GM18519 (cell line): ENCODE results near the gene MECP2.

Experiments
- ATAC-seq: cut with Tn5 transposase; IDR thresholded peaks from one replicate; pipeline ENCODE4 v1.9.1; 2021; ENCODE audit warnings: mild to moderate bottlenecking, moderate library complexity; ENCODE audit not compliant: unreplicated experiment, low FRiP score

The MECP2 gene

DNA sequence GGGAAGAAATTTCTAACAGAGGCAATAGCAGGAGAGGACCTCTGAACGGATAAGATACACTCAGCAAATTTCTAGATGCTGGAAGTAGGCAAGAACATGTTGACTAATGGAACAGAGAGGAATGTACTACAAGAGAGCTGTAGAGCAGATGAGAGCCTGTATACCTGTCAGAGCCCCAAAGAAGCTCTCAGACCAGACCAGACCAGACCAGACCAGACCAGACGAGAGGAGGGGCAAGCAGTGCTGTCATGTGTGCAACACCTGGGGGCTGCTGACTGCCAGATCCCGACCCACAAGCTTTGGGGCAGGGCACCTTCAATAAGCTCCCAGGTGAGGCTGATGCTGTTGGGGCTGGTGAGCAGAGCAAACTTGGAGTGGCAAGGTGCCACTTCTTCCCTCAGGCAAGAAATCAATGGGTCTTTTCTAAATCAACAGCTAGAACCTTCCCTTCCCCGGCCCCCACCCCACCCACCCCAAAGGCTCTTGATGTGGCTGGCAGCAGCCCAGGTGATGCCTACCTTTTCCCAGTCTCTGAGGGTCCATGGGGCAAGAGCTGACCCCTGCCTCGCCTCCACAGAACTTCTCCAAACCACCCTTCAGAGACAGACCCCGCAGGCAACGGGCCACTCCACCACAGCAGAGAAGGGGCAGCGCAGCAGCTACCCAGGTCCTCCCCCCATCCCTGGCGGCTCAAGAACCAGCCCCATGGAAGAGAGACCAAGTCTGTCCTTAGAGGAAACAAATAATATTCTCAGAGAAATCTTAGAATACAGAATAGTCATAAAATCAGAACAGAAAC, 32.7 kb downstream of the MECP2 start:
- ATAC-seq = no peak

- ATAC-seq = no peak
Measured at GRCh38 chrX:154063234-154063633, 34.3 kb downstream of the MECP2 start.

- ATAC-seq = no peak
Measured at GRCh38 chrX:154061801-154062200, 35.7 kb downstream of the MECP2 start.

- ATAC-seq = no peak
Measured at GRCh38 chrX:154059729-154060245, 37.7 kb downstream of the MECP2 start.

DNA sequence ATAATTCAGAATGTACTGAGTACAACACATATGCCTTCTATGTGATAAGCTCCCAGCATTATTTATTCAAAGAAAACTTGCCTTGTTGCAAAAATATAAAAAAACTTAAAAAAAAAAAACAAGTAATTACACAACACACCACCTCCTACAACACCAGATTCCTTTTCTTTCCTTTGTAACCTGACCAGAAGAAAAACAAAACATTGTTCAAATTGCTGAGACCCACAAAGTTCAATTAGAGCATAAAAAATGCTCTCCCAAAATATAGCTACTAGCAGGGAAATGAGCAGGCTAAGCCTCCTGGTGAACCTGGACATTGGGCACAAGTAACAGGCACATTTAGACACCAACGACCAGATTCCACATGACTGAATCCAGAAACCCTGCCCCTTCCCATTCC, 38.3 kb downstream of the MECP2 start:
- no peak for ATAC-seq

- ATAC-seq = no peak
Measured at GRCh38 chrX:154058214-154058997, 39.1 kb downstream of the MECP2 start.

DNA sequence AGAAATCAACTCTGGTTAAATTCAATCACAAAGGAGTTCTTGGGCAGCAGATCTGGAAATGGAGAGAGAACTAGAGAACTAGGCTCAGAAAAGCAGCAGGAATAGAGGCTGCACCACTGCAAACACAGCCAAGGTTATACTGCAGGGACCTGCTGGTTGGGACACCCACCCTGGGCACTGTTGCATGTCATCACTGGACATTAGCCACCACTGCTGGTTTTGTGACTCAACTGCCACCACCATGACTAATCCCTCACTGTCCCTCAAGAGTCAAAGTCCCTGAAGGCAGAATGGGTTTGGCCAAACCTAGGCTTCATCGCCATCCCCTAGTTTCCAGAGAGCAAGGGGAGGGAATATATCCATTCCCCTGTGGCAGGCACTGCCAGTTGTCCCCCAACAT, 39.7 kb downstream of the MECP2 start:
- no peak for ATAC-seq

GRCh38 chrX:154056770-154057241, 40.7 kb downstream of the MECP2 start:
- ATAC-seq = no peak

DNA sequence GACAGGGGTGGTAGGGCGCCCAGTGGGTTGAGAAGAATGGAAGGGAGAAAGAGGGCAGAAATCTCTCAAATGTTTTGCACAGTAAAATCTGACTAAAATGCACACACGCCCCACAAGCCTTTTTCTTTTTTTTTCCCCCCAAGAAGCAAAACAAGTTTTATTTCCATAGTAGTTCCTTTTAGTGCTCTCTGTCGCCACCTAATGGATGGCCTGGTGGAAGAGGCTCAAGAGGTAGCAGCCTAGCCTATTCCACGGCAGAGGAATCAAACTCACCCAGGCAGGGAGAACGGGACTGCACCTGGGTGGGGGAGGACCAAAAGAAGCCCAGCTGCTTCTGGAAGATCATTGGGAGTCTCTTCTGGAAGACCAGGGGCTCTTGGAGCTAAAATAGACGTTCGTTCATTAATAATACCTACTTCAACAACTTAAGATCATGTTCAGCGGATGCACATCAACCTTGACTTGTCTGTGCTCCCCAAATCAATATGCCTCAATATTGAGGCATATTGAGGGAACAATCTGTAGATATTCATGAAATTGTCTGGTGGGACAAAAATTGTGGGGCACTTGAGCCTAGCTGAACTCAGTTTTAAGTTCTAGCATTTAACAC, 46.2 kb downstream of the MECP2 start:
- no peak for ATAC-seq

DNA sequence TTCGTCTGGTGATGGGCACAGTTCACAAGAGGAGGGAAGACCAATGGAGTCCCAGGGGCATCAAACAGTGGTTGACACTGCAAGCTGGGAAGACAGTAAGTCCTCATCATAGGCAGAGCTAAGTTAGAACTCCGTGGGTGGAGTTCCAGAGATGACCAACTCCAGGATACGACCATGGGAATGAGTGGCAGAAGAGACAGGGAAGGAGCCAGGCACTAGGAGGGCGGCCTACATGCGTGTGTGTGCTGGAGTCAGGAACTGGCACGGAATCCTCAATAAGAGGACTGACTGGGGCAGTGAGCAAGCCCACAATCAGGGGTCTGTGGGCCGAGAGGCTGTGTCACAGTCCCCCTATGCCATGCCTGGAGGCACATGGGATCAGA, 47.4 kb downstream of the MECP2 start:
- no peak for ATAC-seq

DNA sequence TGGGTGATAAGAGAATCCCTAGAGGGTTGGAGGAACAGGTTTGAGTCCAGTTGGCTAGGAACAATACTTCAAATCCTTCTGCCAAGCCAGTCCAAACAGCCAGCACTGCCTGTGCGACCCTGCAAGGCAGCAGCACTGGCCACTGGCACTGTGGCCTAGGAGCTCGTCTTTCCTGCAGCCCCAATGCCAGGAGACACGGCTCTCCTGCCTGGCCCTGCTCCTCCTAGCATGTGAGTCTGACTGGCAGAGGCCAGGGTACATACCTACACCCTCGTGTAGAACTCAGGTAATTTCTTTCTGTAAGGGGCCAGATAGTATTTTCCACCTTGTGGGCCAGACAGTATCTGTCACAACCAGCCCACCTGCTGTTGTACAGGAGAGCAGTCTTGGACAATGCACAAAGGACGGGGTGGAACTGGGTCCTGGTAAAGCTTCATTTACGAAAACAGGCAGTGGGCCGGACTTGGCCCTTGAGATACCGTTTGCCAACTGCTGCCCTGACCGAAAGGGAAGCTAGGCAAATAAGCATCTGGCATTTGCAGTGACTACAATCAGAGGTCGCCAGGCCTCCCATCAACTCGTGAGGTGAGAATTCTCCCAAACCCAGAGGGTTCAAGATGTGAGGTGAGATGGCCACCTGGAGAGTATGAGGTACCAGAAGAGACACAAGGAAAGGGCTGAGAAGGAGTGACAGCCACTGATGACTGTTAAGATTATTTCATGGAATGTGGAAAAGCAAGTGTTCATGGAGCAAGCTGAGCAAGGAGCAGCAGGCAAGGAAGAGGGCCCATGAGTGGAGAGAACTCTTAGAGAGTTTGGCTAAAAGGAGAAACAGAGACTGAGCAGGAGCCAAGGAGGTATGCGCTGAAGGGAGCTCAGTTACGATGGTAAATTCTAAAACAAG, 48.1 kb downstream of the MECP2 start:
- no peak for ATAC-seq

DNA sequence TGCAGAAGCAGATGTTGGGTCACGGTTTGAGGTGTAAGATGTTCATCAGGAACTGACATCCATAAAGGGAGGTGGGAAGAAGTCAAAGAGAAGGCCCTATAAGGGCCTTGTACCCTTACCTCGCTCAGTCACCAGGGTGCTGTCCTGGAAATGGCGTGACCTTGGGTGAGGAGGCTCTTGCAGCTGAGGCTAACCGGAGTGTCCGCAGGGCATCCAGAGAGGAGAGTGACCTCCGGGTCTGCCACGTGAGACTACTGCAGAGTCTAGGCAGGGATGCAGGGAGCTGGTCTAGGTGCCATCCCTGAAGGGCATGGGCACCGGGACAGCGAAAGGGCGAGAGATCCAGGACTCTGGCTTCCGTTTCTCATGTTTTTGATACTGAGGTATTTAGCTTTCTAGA, 49.1 kb downstream of the MECP2 start:
- ATAC-seq = no peak

DNA sequence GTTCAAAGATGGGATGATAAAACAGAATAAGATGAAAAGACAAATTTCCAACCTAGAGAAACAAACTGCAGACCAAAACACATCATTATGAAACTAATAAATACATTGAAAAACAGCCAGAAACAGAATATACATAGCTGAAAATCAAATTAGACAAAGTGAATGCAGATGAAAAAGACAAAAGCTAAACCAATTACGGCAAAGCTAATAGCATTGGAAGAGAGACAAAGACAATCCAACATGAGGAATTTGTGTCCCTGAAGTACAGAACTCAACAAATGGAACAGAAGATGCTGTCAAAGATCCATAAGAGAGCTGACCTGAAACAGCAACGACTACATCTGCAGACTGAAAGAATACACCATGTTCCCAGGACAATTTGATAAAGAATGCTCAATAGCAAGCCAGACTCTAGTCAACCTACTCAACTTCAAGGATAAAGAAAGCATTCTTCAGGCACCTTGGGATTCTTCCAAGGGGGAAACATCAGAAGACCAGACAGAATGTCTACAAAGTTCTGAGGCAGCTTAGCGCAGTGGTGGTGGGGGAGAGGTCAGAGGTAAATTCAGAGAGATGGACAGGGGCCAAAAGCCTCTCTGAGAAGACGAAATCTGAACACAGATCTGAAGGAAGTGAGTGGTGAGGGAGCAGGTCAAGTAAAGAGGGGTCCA, 50.4 kb downstream of the MECP2 start:
- ATAC-seq = no peak

DNA sequence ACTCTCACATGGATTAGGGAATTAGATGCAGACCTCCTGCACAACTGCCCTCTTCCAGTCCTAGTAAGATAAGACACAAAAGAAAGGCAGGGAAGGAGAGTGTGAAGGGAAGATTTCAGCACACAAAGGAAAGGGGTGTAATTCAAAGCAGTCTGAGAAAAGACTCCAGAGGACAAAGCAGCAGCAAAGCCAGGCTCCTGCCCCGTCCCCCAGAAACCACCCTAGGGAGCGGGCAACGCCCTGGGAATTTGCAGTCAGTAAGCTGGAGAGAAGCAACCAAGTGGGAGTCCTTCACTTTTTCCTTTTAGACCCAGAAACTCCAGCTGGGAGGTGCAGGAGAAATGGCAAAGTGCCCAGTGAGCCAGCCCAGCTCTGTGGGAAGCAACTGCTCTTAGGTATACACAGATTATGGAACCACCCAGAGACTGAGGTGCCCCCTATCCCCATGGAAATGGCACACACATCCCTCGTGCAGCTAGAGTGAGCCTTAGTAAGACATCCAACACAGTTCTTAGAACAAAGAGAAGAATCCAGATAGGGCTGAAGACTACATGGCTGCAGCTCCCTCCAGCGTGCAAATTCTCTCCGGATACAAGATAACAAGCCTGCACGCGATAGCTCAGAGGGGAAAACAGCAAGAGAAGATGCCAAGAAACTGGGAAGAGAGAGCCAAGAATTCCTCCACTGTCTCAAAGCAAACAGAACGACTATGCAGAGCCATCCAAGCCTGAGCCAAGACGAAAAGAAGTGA, 51.3 kb downstream of the MECP2 start:
- no peak for ATAC-seq

DNA sequence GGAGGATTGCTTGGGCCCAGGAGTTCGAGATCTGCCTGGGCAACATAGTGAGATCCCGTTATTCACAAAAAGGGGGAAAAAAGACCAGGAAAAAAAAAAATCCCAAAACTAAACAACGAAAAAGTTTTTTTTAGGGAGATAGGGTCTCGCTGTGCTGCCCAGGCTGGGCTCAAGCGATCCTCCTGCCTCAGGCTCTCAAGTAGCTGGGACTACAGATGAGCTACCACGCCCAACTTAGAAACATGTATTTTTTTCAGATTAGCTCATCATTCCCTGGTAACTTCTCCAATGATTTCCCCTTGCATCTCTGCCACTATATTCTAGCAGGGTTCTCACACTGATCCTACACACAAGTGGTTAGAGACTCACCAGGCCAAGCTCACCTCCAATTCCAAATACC, 53.4 kb downstream of the MECP2 start:
- no peak for ATAC-seq

DNA sequence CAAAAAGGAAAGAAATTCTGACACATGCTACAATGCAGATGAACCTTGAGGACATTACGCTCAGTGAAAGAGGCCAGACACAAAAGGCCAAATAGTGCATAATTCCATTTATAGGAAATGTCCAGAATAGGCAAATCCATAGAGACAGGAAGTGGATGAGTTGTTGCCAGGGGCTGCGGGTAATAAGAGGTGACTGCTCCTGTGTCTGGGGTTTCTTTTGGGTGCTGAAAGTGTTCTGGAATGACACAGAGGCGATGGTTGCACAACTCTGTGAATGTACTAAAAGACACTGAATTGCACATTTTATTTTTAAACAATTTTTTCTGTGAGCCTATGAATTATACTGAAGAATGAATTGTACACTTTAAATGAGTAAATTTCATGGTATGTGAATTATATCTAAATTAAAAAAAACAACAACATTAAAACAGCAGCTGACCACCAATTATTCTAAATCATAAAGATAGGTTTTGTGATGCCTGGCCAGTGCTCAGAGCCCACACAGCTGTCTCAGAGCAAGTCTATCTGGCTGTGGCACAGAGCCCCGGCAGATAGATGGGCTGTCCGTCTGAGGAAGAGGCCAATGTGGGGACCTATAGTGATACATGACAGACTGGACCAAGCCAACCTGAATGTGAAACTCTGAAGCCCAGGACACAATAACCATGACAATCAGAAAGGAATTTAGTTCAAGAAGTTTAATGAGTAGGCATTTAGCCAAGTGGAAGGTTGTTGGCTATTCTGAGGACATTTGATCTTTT, 54.3 kb downstream of the MECP2 start:
- no peak for ATAC-seq

GRCh38 chrX:154040863-154041262, 56.7 kb downstream of the MECP2 start:
- no peak for ATAC-seq

- ATAC-seq = no peak
Measured at GRCh38 chrX:154040307-154040756, 57.2 kb downstream of the MECP2 start.
